Psoas muscle (tissue), 8 donors: ENCODE measurements around the gene GLT1D1. TPM values are rescaled to one million over a fixed set of nuclear protein-coding genes. Genes with fewer than 3 reads are reported as not detected.

Source experiments
- ATAC-seq, 4 donors: fragments of 200-7000 bp; cut with Tn5 transposase; one replicate each; pipeline ENCODE4 v1.9.1; 2020; ENCODE audit warnings: moderate library complexity in 3 of 4, mild to moderate bottlenecking in 2 of 4
- DNase-seq, 2 donors: peaks; one replicate each; pipeline ENCODE4 v3.0.0-alpha.2; 2020
- H3K27ac ChIP-seq: fragments of 200-600 bp; one replicate; pipeline ENCODE4 v1.8.0; 2022
- H3K27me3 ChIP-seq, 3 donors: fragments of 200-600 bp in 1 of 3; one replicate each; pipeline versions ENCODE4 v1.6.1 to v1.8.0; 2013 to 2022; ENCODE audit warnings: low read length in 2 of 3, mild to moderate bottlenecking in 2 of 3, moderate library complexity in 1 of 3; ENCODE audit not compliant: insufficient read depth in 3 of 3
- H3K36me3 ChIP-seq, 2 donors: fragments of 200-600 bp in 1 of 2; one replicate each; pipeline versions ENCODE4 v1.6.1 to v1.8.0; 2013 to 2022; ENCODE audit warnings: low read depth in 1 of 2, mild to moderate bottlenecking in 1 of 2, moderate library complexity in 1 of 2; ENCODE audit not compliant: insufficient read depth in 1 of 2
- H3K4me1 ChIP-seq: fragments of 200-600 bp; one replicate; pipeline ENCODE4 v1.8.0; 2022
- H3K4me3 ChIP-seq: fragments of 200-600 bp; one replicate; pipeline ENCODE4 v1.8.0; 2022; ENCODE audit warnings: mild to moderate bottlenecking
- H3K9me3 ChIP-seq: fragments of 200-600 bp; one replicate; pipeline ENCODE4 v1.8.0; 2022
- CTCF ChIP-seq: fragments of 200-600 bp; IDR thresholded peaks from one replicate; pipeline ENCODE4 v1.8.0; 2022; ENCODE audit warnings: antibody characterized with exemption
- WGBS, 3 donors: extraction: QIAGEN DNeasy Blood & Tissue Kit; methylation state at CpG; one replicate each; pipeline versions ENCODE4 v1.1.6 to v1.1.7; 2013; 5-methylcytosine and 5-hydroxymethylcytosine counted together
- intact Hi-C, 2 donors: fragments of 100-400 bp; cut with DNase I; formaldehyde crosslinking; loops; one replicate each; pipeline versions ENCODE4 v1.11.0 to v1.14.2; 2022
- polyA plus RNA-seq, 3 donors: library from polyadenylated mRNA; stranded (reverse); fragments of 200-250 nt; gene quantifications; one replicate each; pipeline ENCODE4 v1.2.3, GENCODE V29; 2013
- total RNA-seq, 4 donors: library from RNA; stranded (reverse); fragmentation: NEBNext Ultra II Directional in 2 of 4; extraction: Animal tissue kit (Norgen Biotek cat#: 25700) in 2 of 4; gene quantifications; one replicate each; pipeline versions ENCODE4 v1.2.1 to v1.2.4, GENCODE V29; 2021 to 2023
- donor health status: healthy with polysubstance abuse.
- donor health status: DM: no; HTN: no; CAD: no; lungs with moderate emphysema.
- donor health status: Bipolar disorder and iron deficiency.
- donor health status: healthy.
- donor health status: DM: yes; HTN: yes; CAD: no.
- donor health status: DM: no; HTN: no; CAD: no.
- donor health status: DM: no; HTN: no; CAD: no.
- donor health status: DM: yes; HTN: yes; CAD: no.

GLT1D1 gene
- total and polyA plus RNA-seq, 7 donors, result 0.32 to 3.1 (median 0.95) TPM

- H3K36me3 ChIP-seq, result no peaks in the 10 kb centered on the region
- WGBS, 3 donors, result 67 to 71% (median 70%) methylated on average over 4 of the region's 4 CpGs
- H3K27ac ChIP-seq, result no peak overlapping the region
- H3K27me3 ChIP-seq, result no peaks in the 10 kb centered on the region
- H3K9me3 ChIP-seq, result peaks cover 23% of the 10 kb centered on the region
- H3K4me1 ChIP-seq, result no peaks in the 10 kb centered on the region
- no peak overlapping the region for H3K4me3 ChIP-seq
- no peak for ATAC-seq
- no peak for TF ChIP-seq CTCF
- no peak for DNase-seq
- intact Hi-C loops, result no loop called here
Measured at GRCh38 chr12:128879898-128880764, 26.9 kb downstream of the GLT1D1 start.

- H3K4me3 ChIP-seq, result no peak overlapping the region
- H3K4me1 ChIP-seq, result no peaks in the 10 kb centered on the region
- no peak overlapping the region for H3K27ac ChIP-seq
- no peaks in the 10 kb centered on the region for H3K9me3 ChIP-seq
- intact Hi-C loops, result no loop called here
- no peak for TF ChIP-seq CTCF
- no peaks in the 10 kb centered on the region for H3K27me3 ChIP-seq
- no peak for ATAC-seq
- no peak for DNase-seq
- no peaks in the 10 kb centered on the region for H3K36me3 ChIP-seq
- WGBS, 3 donors, result 82 to 84% (median 84%) methylated on average over 6 of the region's 6 CpGs
Measured at GRCh38 chr12:128891856-128892255, 38.6 kb downstream of the GLT1D1 start.

- Histone ChIP-seq H3K27me3 (no peaks in the 10 kb centered on the region), H3K9me3 (no peaks in the 10 kb centered on the region), H3K4me3 (no peak overlapping the region), H3K36me3 (no peaks in the 10 kb centered on the region), H3K27ac (no peak overlapping the region), H3K4me1 (no peaks in the 10 kb centered on the region)
- DNase-seq (no peak), ATAC-seq (no peak)
- intact Hi-C loops, result no loop called here
- TF ChIP-seq CTCF, result no peak
- WGBS, 3 donors, result 65 to 77% (median 71%) methylated on average over 7 of the region's 7 CpGs
Measured at GRCh38 chr12:128903236-128903635, 50.0 kb downstream of the GLT1D1 start.

- intact Hi-C loops, result no loop called here
- no peaks in the 10 kb centered on the region for H3K9me3 ChIP-seq
- no peak for ATAC-seq
- no peaks in the 10 kb centered on the region for H3K4me1 ChIP-seq
- no peak overlapping the region for H3K27ac ChIP-seq
- no peaks in the 10 kb centered on the region for H3K27me3 ChIP-seq
- no peaks in the 10 kb centered on the region for H3K36me3 ChIP-seq
- H3K4me3 ChIP-seq, result no peak overlapping the region
- TF ChIP-seq CTCF, result no peak
- WGBS, 3 donors, result 80 to 84% (median 81%) methylated on average over 13 of the region's 13 CpGs
- no peak for DNase-seq
Measured at GRCh38 chr12:128905003-128905544, 51.8 kb downstream of the GLT1D1 start.
